Stimulated activated CD4-positive, alpha-beta T cell treated with anti-CD3 and anti-CD28 coated beads, Interleukin-1b, Interleukin-23, amount 100 ng/mL, for 48 hours (primary cell): ENCODE results near the gene VWA7.

Experiments used
- DNase-seq: peaks from one replicate; pipeline ENCODE4 v3.0.0-alpha.2; 2020

The VWA7 gene

GRCh38 chr6:31727717-31728671 lies 49.1 kb downstream of the VWA7 start:
- DNase-seq, result no peak

DNA sequence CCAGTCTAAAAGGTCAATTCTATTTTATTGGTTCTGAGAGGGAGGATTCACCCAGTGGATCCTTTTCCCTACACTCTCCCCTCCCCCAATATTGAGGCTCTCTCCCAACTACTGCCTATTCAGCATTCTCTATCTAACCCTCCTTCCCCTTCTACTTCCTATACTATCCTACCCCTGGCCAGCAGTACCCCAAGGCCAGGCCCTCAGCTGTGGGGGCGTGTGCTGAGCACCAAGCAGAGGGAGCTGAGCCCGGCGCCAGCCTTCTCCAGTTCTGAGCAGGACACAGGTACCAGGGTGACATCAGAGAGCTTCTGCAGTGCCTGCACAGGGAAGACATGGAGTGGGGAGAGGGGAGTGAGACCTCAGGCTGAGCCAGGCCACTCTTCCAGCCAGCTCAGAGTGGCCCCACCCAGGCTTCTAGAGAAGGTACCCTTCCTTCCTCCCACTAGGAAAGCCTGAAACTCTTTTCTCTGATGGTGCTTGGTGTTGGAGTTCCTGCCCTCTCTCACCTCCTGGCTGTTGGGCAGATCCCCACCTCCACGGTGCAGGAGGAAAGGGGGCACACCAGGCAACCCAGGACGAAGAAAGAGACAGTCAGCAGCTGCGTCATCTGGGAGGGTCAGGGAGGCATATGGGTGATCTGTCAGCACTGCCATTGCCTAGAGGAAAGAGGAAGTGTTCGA lies 50.0 kb downstream of the VWA7 start:
- no peak for DNase-seq

DNA sequence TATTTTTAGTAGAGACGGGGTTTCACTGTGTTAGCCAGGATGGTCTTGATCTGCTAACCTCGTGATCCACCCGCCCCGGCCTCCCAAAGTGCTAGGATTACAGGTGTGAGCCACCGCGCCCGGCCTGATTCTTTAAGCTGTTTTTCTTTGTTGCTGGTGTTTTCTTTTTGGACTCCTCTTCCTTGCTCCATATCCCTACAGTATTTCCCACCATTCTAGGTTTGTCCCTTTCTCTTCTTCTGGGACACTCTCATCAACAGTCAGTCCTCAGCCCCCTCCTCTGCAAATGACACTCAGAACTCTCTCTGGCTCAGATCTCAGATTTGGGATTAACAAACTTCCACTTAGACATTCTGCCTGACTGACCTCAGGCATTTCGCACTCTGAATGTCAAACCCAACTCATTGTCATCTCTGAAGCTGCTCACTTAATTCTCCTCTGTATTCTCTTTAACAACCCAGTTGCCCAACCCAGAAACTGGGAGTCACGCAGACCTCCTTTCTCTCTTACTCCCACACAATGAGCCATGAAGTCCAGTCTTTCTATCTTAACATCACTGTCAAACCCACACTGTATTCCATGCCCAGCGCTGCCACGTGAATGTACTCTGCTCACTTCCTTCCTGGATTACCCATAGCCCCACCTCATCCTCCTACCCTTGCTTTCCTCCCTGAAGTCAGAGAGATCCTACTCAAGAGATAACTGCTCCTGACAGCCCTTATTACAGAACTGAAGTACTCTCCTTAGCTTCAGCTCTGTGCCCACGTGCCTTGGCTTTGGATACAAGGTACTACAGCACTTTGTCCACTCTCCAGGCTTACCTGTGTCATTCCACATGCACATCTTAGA lies 51.4 kb downstream of the VWA7 start:
- no peak for DNase-seq

- DNase-seq, result no peak
Measured at GRCh38 chr6:31723980-31724691, 53.0 kb downstream of the VWA7 start.

DNA sequence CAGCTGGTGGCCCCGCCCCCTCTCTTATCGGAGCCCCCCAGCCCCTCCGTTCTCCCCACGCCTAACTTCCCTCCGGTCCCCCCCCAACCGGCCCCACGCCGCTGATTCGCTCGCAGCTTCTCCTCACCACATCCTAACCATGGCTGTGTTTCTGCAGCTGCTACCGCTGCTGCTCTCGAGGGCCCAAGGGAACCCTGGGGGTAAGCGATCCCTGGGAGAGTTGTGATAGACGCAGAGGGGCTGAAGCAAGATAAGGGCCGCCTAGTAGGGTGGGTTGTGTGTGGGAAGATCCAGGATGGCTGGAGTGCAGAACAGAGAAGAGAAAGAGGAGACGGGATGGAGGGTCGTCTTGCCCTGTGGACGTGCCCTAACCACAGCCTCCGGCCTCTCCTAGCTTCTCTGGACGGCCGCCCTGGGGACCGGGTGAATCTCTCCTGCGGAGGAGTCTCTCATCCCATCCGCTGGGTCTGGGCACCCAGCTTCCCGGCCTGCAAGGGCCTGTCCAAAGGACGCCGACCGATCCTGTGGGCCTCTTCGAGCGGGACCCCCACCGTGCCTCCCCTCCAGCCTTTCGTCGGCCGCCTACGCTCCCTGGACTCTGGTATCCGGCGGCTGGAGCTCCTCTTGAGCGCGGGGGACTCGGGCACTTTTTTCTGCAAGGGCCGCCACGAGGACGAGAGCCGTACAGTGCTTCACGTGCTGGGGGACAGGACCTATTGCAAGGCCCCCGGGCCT lies 53.7 kb downstream of the VWA7 start, which contains the start of gene MPIG6B:
TSS of gene MPIG6B (plus strand) at position 129 of the 735 bp plus-strand sequence. CDS start at position 140, 11 bp downstream.
- DNase-seq, result no peak

- no peak for DNase-seq
Measured at GRCh38 chr6:31722173-31722572, 55.0 kb downstream of the VWA7 start.

DNA sequence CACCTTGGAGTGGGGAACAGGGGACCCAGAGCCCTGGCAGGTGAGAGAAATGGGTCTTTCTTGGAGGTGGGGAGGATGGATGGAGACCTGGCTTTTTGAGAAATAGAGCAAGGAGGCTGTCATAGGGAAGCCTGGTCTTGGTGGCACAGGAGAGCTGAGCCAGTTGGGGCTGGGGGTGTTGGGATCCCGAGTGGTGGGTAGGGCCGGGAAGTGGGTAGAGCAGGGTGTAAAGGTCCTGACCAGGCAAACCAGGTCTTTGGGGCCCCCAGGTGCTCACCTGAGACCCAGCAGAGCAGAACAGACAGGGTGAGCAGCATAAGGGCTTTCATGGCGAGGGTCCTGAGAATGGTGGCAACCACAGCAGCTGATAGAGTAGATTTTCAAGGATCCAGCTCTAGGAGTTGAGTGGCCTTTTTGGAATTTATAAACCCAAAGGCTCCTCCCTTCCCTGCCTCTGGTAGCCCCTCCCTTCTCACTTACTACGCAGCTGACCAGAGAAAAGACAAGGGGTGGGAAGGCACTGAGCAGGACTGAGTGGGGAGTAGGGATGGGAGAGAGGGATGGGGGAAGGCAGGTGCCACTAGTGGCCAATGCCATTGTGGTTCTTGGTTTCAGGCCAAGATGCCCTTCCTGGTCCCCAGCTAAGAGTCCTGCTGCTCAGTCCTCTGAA lies 55.6 kb downstream of the VWA7 start, which contains the start of gene LY6G6C:
TSS of gene LY6G6C (minus strand) at position 396 of the 670 bp plus-strand sequence. CDS start at position 329, 67 bp downstream.
- DNase-seq, result no peak

GRCh38 chr6:31720196-31720770 lies 56.8 kb downstream of the VWA7 start:
- DNase-seq, result no peak

GRCh38 chr6:31719001-31719400 lies 58.1 kb downstream of the VWA7 start:
- DNase-seq, result no peak

DNA sequence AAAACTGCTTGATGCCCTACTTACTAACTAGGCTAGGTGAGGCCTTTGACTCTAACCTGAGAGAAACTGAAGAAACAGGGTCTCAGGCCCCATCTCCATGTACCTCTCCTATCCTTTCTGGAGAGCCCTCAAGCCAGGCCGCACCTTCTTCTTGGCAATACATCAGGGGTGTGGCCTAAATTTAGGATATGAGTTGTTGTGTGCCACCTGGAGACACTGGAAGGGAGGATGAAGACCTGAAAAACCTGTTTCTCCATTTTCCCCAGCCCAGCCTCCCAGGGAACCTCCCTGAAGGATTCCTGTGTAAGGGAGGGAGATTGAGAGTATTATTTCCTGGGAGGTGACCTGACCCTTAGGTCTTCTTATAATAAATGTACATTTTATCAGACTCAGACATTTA lies 58.9 kb downstream of the VWA7 start:
- no peak for DNase-seq

- DNase-seq, result no peak
Measured at GRCh38 chr6:31717499-31718222, 59.5 kb downstream of the VWA7 start.
